Aorta (tissue), 5 donors: Measurements from ENCODE around the gene CROT. TPM values are rescaled to one million over a fixed set of nuclear protein-coding genes. Genes with fewer than 3 reads are reported as not detected.
A peak's percentile ranks its signal among the peaks of the same experiment; 100 is the strongest.
"Not testable (repeated sequence)": the region's sequence is repeated elsewhere in the genome, so short reads cannot be mapped to it uniquely, and the experiment has no call there.

ENCODE experiments used
- ATAC-seq: fragments of 200-7000 bp; cut with Tn5 transposase; one replicate; pipeline ENCODE4 v1.9.1; 2022; ENCODE audit warnings: moderate library complexity; ENCODE audit not compliant: low FRiP score
- DNase-seq, 2 donors: peaks; one replicate each; pipeline ENCODE4 v3.0.0-alpha.2; 2020
- H3K27ac ChIP-seq, 2 donors: one replicate each; pipeline ENCODE4 v1.5.1; 2013; ENCODE audit warnings: low read length in 2 of 2, mild to moderate bottlenecking in 2 of 2, moderate library complexity in 2 of 2, control low read depth in 1 of 2, inconsistent platforms in 1 of 2, low read depth in 1 of 2
- H3K27me3 ChIP-seq, 2 donors: one replicate each; pipeline ENCODE4 v1.6.1; 2013; ENCODE audit warnings: control low read depth in 1 of 2, low read length in 1 of 2, mild to moderate bottlenecking in 1 of 2, moderate library complexity in 1 of 2; ENCODE audit not compliant: insufficient read depth in 2 of 2, control insufficient read depth in 1 of 2
- H3K36me3 ChIP-seq, 2 donors: one replicate each; pipeline ENCODE4 v1.6.1; 2013; ENCODE audit warnings: control low read depth in 1 of 2, low read length in 1 of 2, mild to moderate bottlenecking in 1 of 2; ENCODE audit not compliant: insufficient read depth in 2 of 2, control insufficient read depth in 1 of 2
- H3K4me1 ChIP-seq, 2 donors: one replicate each; pipeline ENCODE4 v1.6.1; 2013; ENCODE audit warnings: low read length in 2 of 2, control low read depth in 1 of 2, mild to moderate bottlenecking in 1 of 2, moderate library complexity in 1 of 2; ENCODE audit not compliant: insufficient read depth in 2 of 2, control insufficient read depth in 1 of 2
- H3K4me3 ChIP-seq, 2 donors: one replicate each; pipeline ENCODE4 v1.5.1; 2013; ENCODE audit warnings: low read length in 2 of 2, control low read depth in 1 of 2, mild to moderate bottlenecking in 1 of 2
- H3K9me3 ChIP-seq: one replicate; pipeline ENCODE4 v1.6.1; 2013; ENCODE audit warnings: mild to moderate bottlenecking, low read length; ENCODE audit not compliant: control insufficient read depth
- WGBS, 2 donors: extraction: QIAGEN DNeasy Blood & Tissue Kit; methylation state at CpG; one replicate each; pipeline ENCODE4 v1.1.7; 2013; 5-methylcytosine and 5-hydroxymethylcytosine counted together
- intact Hi-C, 2 donors: fragments of 100-400 bp; cut with DNase I; formaldehyde crosslinking; loops; one replicate each; pipeline versions ENCODE4 v1.14.2 to v1.15.0; 2022
- polyA plus RNA-seq, 2 donors: library from polyadenylated mRNA; stranded (reverse); fragments of 200-250 nt; gene quantifications; one replicate each; pipeline ENCODE4 v1.2.3, GENCODE V29; 2013
- total RNA-seq, 2 donors: library from RNA; stranded (reverse); fragmentation: NEBNext Ultra II Directional; extraction: Animal tissue kit (Norgen Biotek cat#: 25700); gene quantifications; one replicate each; pipeline ENCODE4 v1.2.1, GENCODE V29; 2021
- donor health status: healthy with polysubstance abuse.
- donor health status: Bipolar disorder and iron deficiency.
- donor health status: DM: no; HTN: no; CAD: no.
- donor health status: DM: no; HTN: no; CAD: no.
- donor health status: DM: yes; HTN: yes; CAD: no.

Gene CROT
- total and polyA plus RNA-seq, 4 donors = 11.0 to 19.5 (median 14.0) TPM

- WGBS, 2 donors = 35 to 52% methylated on average over 1 of the region's 1 CpG
- intact Hi-C loops = loop anchor here in 1 of 2 donors (10.0 kb wide), 1 partner anchor 566 kb away; no protein-coding TSS in a partner anchor
- Histone ChIP-seq H3K4me3 (no peak overlapping the region), H3K27me3 (no peaks in the 10 kb centered on the region), H3K27ac (no peak overlapping the region), H3K9me3 (no peaks in the 10 kb centered on the region), H3K36me3 (peaks cover 0 to 3% of the 10 kb centered on the region in 2 donors), H3K4me1 (no peaks in the 10 kb centered on the region)
- ATAC-seq (no peak), DNase-seq (no peak)
Observed at GRCh38 chr7:87318741-87319140, 26.7 kb upstream of the CROT start.

GRCh38 chr7:87319154-87319581 lies 26.3 kb upstream of the CROT start:
- not testable (repeated sequence) for ATAC-seq, H3K36me3 ChIP-seq, H3K27me3 ChIP-seq, H3K4me1 ChIP-seq, H3K4me3 ChIP-seq, H3K9me3 ChIP-seq, H3K27ac ChIP-seq
- DNase-seq = peak in 1 of 2 donors; percentile 48
- intact Hi-C loops = loop anchor here in 1 of 2 donors (10.0 kb wide), 1 partner anchor 566 kb away; no protein-coding TSS in a partner anchor
- 60 to 68% methylated on average over 8 of the region's 8 CpGs for WGBS, 2 donors

GRCh38 chr7:87322912-87323311 lies 22.6 kb upstream of the CROT start:
- no peak overlapping the region for H3K4me3 ChIP-seq
- H3K27ac ChIP-seq = no peak overlapping the region
- no peak for ATAC-seq
- no peak for DNase-seq
- intact Hi-C loops = no loop called here
- H3K4me1 ChIP-seq = no peaks in the 10 kb centered on the region
- peaks cover 0 to 3% of the 10 kb centered on the region in 2 donors for H3K36me3 ChIP-seq
- peaks cover under 1% of the 10 kb centered on the region for H3K9me3 ChIP-seq
- peaks cover 0 to 2% of the 10 kb centered on the region in 2 donors for H3K27me3 ChIP-seq
- WGBS, 2 donors = 94 to 100% methylated on average over 1 of the region's 1 CpG

- Histone ChIP-seq H3K4me1 (no peaks in the 10 kb centered on the region), H3K27ac (no peak overlapping the region), H3K9me3 (peaks cover 13% of the 10 kb centered on the region), H3K4me3 (no peak overlapping the region), H3K27me3 (peaks cover 0 to 2% of the 10 kb centered on the region in 2 donors), H3K36me3 (peaks cover 0 to 3% of the 10 kb centered on the region in 2 donors)
- ATAC-seq (no peak), DNase-seq (no peak)
- intact Hi-C loops = no loop called here
- 97 to 98% methylated on average over 2 of the region's 2 CpGs for WGBS, 2 donors
Observed at GRCh38 chr7:87325576-87326370, 19.7 kb upstream of the CROT start.

- WGBS, 2 donors = 94 to 95% methylated on average over 1 to 3 of the region's 3 CpGs
Observed at GRCh38 chr7:87328281-87328680, 17.2 kb upstream of the CROT start.

GRCh38 chr7:87330316-87330715 lies 15.1 kb upstream of the CROT start:
- Histone ChIP-seq H3K36me3 (no peaks in the 10 kb centered on the region), H3K27me3 (peaks cover 0 to 2% of the 10 kb centered on the region in 2 donors), H3K4me3 (no peak overlapping the region), H3K27ac (no peak overlapping the region), H3K9me3 (peaks cover 13% of the 10 kb centered on the region), H3K4me1 (no peaks in the 10 kb centered on the region)
- ATAC-seq (no peak), DNase-seq (no peak)
- 13 to 18% methylated on average over 3 of the region's 3 CpGs for WGBS, 2 donors
- intact Hi-C loops = no loop called here

More at GRCh38 chr7:87328281-87328680, 17.2 kb upstream of the CROT start:
- DNase-seq = no peak
- ATAC-seq = no peak
- Histone ChIP-seq H3K36me3 (no peaks in the 10 kb centered on the region), H3K27me3 (peaks cover 0 to 2% of the 10 kb centered on the region in 2 donors), H3K4me3 (no peak overlapping the region), H3K4me1 (no peaks in the 10 kb centered on the region), H3K27ac (no peak overlapping the region), H3K9me3 (peaks cover 13% of the 10 kb centered on the region)
- intact Hi-C loops = no loop called here

GRCh38 chr7:87330942-87331341 lies 14.5 kb upstream of the CROT start:
- intact Hi-C loops = no loop called here
- Histone ChIP-seq H3K36me3 (no peaks in the 10 kb centered on the region), H3K4me3 (no peak overlapping the region), H3K27ac (no peak overlapping the region), H3K4me1 (no peaks in the 10 kb centered on the region), H3K27me3 (peaks cover 0 to 2% of the 10 kb centered on the region in 2 donors), H3K9me3 (peaks cover 13% of the 10 kb centered on the region)
- no peak for ATAC-seq
- 58 to 70% methylated on average over 2 of the region's 2 CpGs for WGBS, 2 donors
- DNase-seq = no peak

GRCh38 chr7:87331687-87332252 lies 13.7 kb upstream of the CROT start:
- Histone ChIP-seq H3K4me3 (no peak overlapping the region), H3K9me3 (peaks cover 13% of the 10 kb centered on the region), H3K36me3 (peaks cover 0 to 2% of the 10 kb centered on the region in 2 donors), H3K27ac (no peak overlapping the region), H3K27me3 (peaks cover 0 to 2% of the 10 kb centered on the region in 2 donors), H3K4me1 (no peaks in the 10 kb centered on the region)
- intact Hi-C loops = no loop called here
- 93 to 96% methylated on average over 5 of the region's 5 CpGs for WGBS, 2 donors
- ATAC-seq = no peak
- DNase-seq = no peak
